DOHH2 (cell line): Measurements from ENCODE around the gene CEACAM20.
"Not testable (repeated sequence)": the region's sequence is repeated elsewhere in the genome, so short reads cannot be mapped to it uniquely, and the experiment has no call there.

Source experiments
- H3F3A ChIP-seq: fragments of 200-600 bp; sonication (generic), shearing (Covaris generic); 2 replicates; pipeline ENCODE4 v1.6.0; 2016; ENCODE audit warnings: antibody characterized with exemption, mild to moderate bottlenecking; ENCODE audit not compliant: control insufficient read depth, insufficient read depth
- H3K27ac ChIP-seq: fragments of 200-600 bp; sonication (generic); 2 replicates; pipeline ENCODE4 v1.5.1; 2014; ENCODE audit warnings: low read depth, mild to moderate bottlenecking, low read length, moderate library complexity
- H3K27me3 ChIP-seq: fragments of 200-600 bp; sonication (generic); 2 replicates; pipeline ENCODE4 v1.6.1; 2014; ENCODE audit warnings: mild to moderate bottlenecking, low read length, mixed read lengths; ENCODE audit not compliant: control insufficient read depth
- H3K36me3 ChIP-seq: fragments of 200-600 bp; sonication (generic); 2 replicates; pipeline ENCODE4 v1.6.1; 2014; ENCODE audit warnings: mild to moderate bottlenecking, low read length, moderate library complexity, mixed read lengths; ENCODE audit not compliant: control insufficient read depth
- H3K4me1 ChIP-seq: fragments of 200-600 bp; sonication (generic); 2 replicates; pipeline ENCODE4 v1.6.1; 2014; ENCODE audit warnings: mild to moderate bottlenecking, low read length, mixed read lengths; ENCODE audit not compliant: control insufficient read depth
- H3K4me2 ChIP-seq: fragments of 200-600 bp; sonication (generic); 2 replicates; pipeline ENCODE4 v1.6.0; 2014; ENCODE audit warnings: mild to moderate bottlenecking, low read length, moderate library complexity
- H3K4me3 ChIP-seq: fragments of 200-600 bp; sonication (generic); 2 replicates; pipeline ENCODE4 v1.5.1; 2014; ENCODE audit warnings: mild to moderate bottlenecking, low read length, mixed read lengths
- H3K79me2 ChIP-seq: fragments of 200-600 bp; sonication (generic); 2 replicates; pipeline ENCODE4 v1.6.1; 2014; ENCODE audit warnings: mild to moderate bottlenecking, low read length, mixed read lengths; ENCODE audit not compliant: control insufficient read depth
- H3K9me2 ChIP-seq: fragments of 200-600 bp; sonication (generic); replicated peaks from 2 replicates; pipeline ENCODE4 v1.6.1; 2014; ENCODE audit warnings: mild to moderate bottlenecking, low read length, mixed read lengths; ENCODE audit not compliant: control insufficient read depth
- H3K9me3 ChIP-seq: fragments of 200-600 bp; sonication (generic); 2 replicates; pipeline ENCODE4 v1.6.1; 2014; ENCODE audit warnings: antibody characterized with exemption, low read length, mixed read lengths; ENCODE audit not compliant: control insufficient read depth, insufficient read depth
- H4K20me1 ChIP-seq: fragments of 200-600 bp; sonication (generic); 2 replicates; pipeline ENCODE4 v1.6.0; 2014; ENCODE audit warnings: low read depth, mild to moderate bottlenecking, antibody characterized with exemption, low read length, moderate library complexity; ENCODE audit not compliant: control insufficient read depth, insufficient read depth
- CTCF ChIP-seq: fragments of 200-600 bp; sonication (generic); IDR thresholded peaks from one replicate; pipeline ENCODE4 v1.5.1; 2014; ENCODE audit warnings: antibody characterized with exemption, mild to moderate bottlenecking, low read depth, low read length; ENCODE audit not compliant: poor library complexity, severe bottlenecking
- EZH2phosphoT487 ChIP-seq: fragments of 200-600 bp; sonication (generic); IDR thresholded peaks from 2 replicates; pipeline ENCODE4 v1.6.1; 2017; ENCODE audit warnings: borderline replicate concordance, mild to moderate bottlenecking, antibody characterized with exemption, low read length, moderate library complexity, mixed read lengths

The CEACAM20 gene

DNA sequence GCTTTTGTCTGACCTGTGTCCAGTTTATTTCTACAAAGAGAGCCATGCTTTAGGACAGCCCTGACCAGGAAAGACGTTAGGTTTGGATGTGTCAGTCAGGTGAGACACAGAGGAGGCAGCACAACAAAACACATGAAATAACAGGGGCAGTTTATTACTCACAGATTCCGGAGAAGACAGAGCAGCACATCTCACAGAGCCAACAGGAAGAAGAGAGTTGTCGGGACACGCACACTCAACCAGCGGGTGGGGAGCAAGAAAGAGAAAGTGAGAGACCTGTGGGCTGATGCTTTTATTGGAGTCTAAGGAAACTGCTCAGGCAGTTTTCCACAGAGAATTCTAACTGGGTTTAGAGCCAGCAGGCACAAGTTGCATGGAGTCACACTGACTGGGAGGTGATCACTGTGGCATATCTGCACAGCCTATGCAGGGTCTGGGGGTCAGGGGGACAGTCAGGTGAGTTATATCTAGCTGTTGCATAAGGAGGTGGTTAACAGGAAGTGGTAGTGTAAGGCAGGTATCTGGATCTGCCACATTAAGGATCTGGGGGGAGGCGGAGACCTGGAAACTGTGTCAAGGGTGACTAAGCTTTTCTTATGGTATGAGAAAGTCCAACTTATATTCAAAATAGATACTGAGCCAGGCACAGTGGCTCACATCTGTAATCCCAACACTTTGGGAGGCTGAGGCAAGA, 24.1 kb upstream of the CEACAM20 start:
- H3K9me2 ChIP-seq: no peaks in the 10 kb centered on the region
- H3K27me3 ChIP-seq: no peaks in the 10 kb centered on the region
- no peaks in the 10 kb centered on the region for H4K20me1 ChIP-seq
- no peaks in the 10 kb centered on the region for H3K79me2 ChIP-seq
- no peaks in the 10 kb centered on the region for H3F3A ChIP-seq
- H3K27ac ChIP-seq: no peak overlapping the region
- H3K4me3 ChIP-seq: no peak overlapping the region
- TF ChIP-seq CTCF (no peak), EZH2phosphoT487 (no peak)
- no peak overlapping the region for H3K4me2 ChIP-seq
- no peaks in the 10 kb centered on the region for H3K4me1 ChIP-seq
- H3K36me3 ChIP-seq: no peaks in the 10 kb centered on the region
- no peaks in the 10 kb centered on the region; the same call in 1 of the 2 replicates for H3K9me3 ChIP-seq

DNA sequence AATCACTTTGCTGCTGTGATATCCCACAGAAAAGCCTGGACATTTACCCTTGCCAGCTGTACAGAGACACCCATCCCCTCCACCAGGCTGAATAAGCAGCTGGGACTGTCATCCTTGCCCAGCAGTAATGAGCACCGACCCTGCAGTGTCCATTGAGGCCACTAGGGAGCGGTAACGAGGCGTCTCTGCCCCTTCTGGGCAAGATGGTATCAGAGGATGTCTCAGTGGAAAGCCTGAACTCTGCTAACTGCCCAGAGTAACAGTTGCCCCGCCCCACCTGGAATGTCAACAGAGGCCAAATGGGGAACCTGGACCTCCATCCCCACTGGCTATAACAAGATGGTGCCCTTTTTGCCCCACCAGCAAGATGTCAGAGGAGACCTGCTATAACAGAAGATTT, 22.8 kb upstream of the CEACAM20 start:
- no peaks in the 10 kb centered on the region; the same call in 1 of the 2 replicates for H3K9me3 ChIP-seq
- H3K36me3 ChIP-seq: no peaks in the 10 kb centered on the region
- H3K27ac ChIP-seq: no peak overlapping the region
- H3K79me2 ChIP-seq: no peaks in the 10 kb centered on the region
- no peaks in the 10 kb centered on the region for H4K20me1 ChIP-seq
- H3K9me2 ChIP-seq: no peaks in the 10 kb centered on the region
- no peaks in the 10 kb centered on the region for H3K27me3 ChIP-seq
- no peak overlapping the region for H3K4me2 ChIP-seq
- no peaks in the 10 kb centered on the region for H3F3A ChIP-seq
- H3K4me3 ChIP-seq: no peak overlapping the region
- no peak for TF ChIP-seq EZH2phosphoT487
- peak; percentile 72 for TF ChIP-seq CTCF
- no peaks in the 10 kb centered on the region for H3K4me1 ChIP-seq

DNA sequence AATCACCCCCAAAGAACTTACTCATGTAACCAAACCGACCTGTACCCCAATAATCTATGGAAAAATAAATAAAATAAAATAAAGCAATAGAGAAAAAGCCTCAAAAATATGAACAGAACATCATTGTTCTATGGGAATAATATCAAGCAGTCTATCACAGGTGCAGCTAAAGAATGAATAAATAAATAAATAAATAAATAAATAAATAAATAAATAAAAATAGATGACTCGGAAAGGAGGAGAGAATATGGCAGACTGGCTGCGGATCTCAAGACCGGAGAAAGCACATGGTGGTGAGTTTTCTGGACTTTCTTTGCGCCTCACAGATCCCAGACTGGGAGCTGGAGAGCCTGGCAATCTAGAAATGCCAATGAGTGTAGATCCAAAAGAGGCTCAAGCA, 22.4 kb upstream of the CEACAM20 start:
- Histone ChIP-seq H3K27ac (no peak overlapping the region), H4K20me1 (no peaks in the 10 kb centered on the region), H3K27me3 (no peaks in the 10 kb centered on the region), H3K4me2 (no peak overlapping the region), H3K4me3 (no peak overlapping the region), H3K79me2 (no peaks in the 10 kb centered on the region), H3K36me3 (no peaks in the 10 kb centered on the region), H3F3A (no peaks in the 10 kb centered on the region), H3K9me3 (no peaks in the 10 kb centered on the region; the same call in 1 of the 2 replicates), H3K9me2 (no peaks in the 10 kb centered on the region), H3K4me1 (no peaks in the 10 kb centered on the region)
- TF ChIP-seq CTCF: no peak
- TF ChIP-seq EZH2phosphoT487: no peak

- H3K9me3 ChIP-seq, H3F3A ChIP-seq, H3K27ac ChIP-seq, H3K9me2 ChIP-seq, H3K4me2 ChIP-seq, H3K4me3 ChIP-seq, H3K36me3 ChIP-seq, H3K27me3 ChIP-seq, H4K20me1 ChIP-seq, H3K79me2 ChIP-seq, H3K4me1 ChIP-seq: not testable (repeated sequence)
Measured at GRCh38 chr19:44550976-44551375, 21.5 kb upstream of the CEACAM20 start.
